NCI-H1930 (cell line): ENCODE measurements around the gene FAM25G.
"Not testable (repeated sequence)": the region's sequence is repeated elsewhere in the genome, so short reads cannot be mapped to it uniquely, and the experiment has no call there.

Experiments used
- DNase-seq, 2 experiments: peaks; one replicate each; lab custom pipeline; 2025; lab: John Stamatoyannopoulos, UW

Gene FAM25G

DNA sequence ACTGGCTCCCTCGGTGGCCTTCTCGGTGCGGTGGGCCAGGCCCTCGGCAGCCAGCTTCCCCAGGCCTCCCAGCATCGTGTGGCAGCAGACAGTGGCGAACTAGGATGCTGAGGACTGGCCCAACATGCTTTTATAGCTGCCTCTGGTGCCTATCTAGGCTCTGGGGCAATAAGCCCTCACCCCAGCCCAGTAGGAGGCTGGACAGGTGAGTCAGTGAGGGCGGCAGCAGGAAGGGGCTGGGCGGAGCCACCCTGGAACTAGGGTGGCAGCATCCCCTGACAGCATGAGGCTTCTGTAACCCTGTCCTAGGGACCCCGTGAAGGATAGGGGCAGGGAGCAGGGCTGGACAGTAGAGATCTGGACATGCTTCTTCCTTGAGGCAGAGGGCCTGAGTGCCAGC lies at the start of gene FAM25G:
Gene FAM25G (minus strand): TSS at position 101 of the 400 bp plus-strand sequence. CDS start 26 bp downstream, at position 75.
- not testable (repeated sequence) for DNase-seq

- DNase-seq: not testable (repeated sequence)
Observed at GRCh38 chr10:47536430-47536829, 44.9 kb upstream of the FAM25G start.

- not testable (repeated sequence) for DNase-seq
Observed at GRCh38 chr10:47523475-47523874, 32.0 kb upstream of the FAM25G start, which contains the start of gene AGAP9. Gene AGAP9 (minus strand): TSS chr10:47523638. CDS start chr10:47523526, 112 bp downstream.

DNA sequence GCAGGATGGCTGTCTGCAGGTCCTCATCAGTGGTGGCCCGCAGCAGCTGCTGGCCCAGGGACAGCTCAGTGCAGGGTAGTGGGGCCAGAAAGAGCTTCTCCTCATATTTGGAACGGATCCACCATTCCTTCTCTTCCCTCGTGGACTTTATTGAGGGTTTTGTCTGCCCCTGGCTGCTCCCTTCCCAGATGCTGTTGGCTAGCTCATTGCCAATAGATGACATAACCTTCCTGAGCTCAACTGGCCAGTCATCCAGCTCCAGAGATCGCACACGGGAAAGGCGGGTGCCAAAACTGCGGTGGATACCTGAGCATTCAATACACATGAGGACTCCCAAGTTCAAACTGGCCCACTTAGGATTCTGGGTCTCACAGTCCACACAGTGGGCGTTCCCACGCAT lies 10.8 kb upstream of the FAM25G start:
- not testable (repeated sequence) for DNase-seq

DNA sequence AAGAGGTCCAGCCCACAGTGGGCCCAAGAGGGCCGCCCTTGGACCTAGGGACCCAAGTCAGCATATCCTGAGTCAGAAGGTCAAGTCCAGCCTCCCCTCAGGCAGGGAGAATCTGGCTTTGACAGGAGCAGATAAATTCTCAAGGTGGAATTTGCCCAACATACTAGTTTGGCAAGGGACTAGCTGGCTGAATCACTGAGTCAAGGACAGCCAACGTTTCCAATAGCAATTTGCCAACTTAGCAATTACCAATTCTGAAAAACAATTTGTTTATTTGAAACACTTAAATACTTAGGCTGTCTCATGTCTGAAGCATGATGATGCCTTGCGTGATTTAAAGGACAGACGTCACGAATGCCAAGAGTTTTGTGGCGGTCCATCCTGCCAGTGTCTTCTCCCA lies 2.7 kb upstream of the FAM25G start:
- not testable (repeated sequence) for DNase-seq

GRCh38 chr10:47489630-47490029 lies 1.9 kb downstream of the FAM25G start:
- not testable (repeated sequence) for DNase-seq

GRCh38 chr10:47485943-47486342 lies 5.6 kb downstream of the FAM25G start:
- not testable (repeated sequence) for DNase-seq

DNA sequence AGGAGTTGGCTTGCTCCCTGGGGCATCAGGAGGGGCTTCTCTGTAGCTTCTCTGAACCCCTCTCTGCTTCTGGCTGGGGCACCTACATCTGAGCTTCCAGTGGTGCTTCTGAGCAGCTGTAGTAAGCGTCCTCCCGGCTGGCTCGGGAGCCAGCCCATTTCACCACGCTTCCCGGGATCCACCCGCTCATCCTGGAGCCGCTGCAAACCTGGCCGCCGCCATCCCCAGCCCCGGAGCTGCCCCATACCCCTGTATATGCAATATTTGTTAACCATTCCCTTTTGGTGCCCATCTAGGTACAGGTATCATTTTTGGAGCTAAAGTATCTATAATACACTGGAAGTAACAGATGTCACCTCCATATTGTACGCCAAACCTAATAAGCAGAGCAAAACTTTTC lies 6.7 kb downstream of the FAM25G start:
- not testable (repeated sequence) for DNase-seq

DNA sequence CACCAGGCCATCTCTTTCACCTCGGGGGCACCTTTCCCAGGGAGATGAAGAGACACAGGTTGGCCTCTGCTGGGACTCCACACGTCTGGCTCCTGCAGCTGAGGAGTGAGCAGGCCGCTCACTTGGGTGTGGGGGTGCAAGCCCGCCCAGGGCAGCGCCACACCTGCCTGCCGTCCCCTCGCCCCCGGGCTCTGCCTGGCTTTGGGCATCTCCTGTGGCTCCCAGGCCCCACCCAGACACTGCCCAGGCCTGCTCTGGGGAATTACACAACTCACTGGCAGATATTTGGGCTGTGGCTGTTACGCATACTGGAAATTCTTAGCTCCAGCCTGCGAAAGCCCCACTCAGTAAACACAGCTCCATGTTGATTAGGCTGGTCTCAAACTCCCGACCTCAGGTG lies 7.6 kb downstream of the FAM25G start, which contains the start of gene ANXA8:
Gene ANXA8 (minus strand): TSS at position 193 of the 400 bp plus-strand sequence. CDS start 182 bp downstream, at position 11.
- not testable (repeated sequence) for DNase-seq

DNA sequence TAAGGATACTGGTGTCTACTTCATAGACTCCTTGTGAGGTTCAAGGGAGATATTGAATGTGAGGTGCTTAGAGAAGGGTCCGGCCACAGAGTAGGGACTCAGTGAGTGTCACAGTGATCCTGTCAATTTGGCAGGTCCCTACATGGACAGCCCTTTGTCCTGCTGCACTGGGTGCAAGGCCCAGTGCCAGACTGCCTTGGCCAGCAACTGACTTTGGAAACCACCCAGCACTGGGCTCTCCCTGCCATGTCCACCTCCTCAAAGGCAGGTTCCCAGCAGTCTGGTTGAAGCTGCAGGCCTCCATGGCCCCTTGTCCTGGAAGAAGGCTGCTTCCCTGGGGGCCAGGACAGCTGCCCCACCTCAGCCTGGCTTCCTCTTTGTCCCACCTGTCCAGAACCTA lies 9.1 kb downstream of the FAM25G start:
- not testable (repeated sequence) for DNase-seq

GRCh38 chr10:47481768-47482181 lies 9.7 kb downstream of the FAM25G start:
- DNase-seq: not testable (repeated sequence)

- not testable (repeated sequence) for DNase-seq
Observed at GRCh38 chr10:47481182-47481766, 10.2 kb downstream of the FAM25G start.

GRCh38 chr10:47480133-47480532 lies 11.4 kb downstream of the FAM25G start:
- DNase-seq: not testable (repeated sequence)

GRCh38 chr10:47478114-47478513 lies 13.4 kb downstream of the FAM25G start:
- not testable (repeated sequence) for DNase-seq

DNA sequence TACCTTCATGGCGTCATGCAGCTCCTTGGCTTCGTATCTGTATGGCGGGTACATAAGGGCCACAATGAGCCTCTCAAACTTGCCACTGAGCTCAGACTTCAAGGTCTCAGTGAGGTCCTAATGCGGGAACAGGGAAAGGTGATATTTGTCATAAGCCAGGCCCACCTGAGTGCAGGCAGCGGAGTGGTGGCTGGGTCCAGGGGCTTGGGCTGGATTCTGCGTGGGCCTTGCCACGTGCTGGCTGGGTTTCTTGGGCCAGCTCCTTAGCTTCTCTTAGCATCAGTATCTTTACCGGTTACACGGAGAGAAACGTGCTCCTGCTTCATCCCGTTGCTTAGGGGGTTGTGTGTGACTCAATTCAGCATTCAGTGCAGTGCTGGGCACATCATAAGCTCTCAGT lies 14.4 kb downstream of the FAM25G start:
- DNase-seq: not testable (repeated sequence)

GRCh38 chr10:47475101-47475500 lies 16.4 kb downstream of the FAM25G start:
- not testable (repeated sequence) for DNase-seq

- DNase-seq: not testable (repeated sequence)
Observed at GRCh38 chr10:47473516-47473915, 18.0 kb downstream of the FAM25G start.

- not testable (repeated sequence) for DNase-seq
Observed at GRCh38 chr10:47472647-47473046, 18.9 kb downstream of the FAM25G start.

- not testable (repeated sequence) for DNase-seq
Observed at GRCh38 chr10:47472072-47472471, 19.4 kb downstream of the FAM25G start.

GRCh38 chr10:47468731-47469528 lies 22.6 kb downstream of the FAM25G start:
- DNase-seq: not testable (repeated sequence)

- not testable (repeated sequence) for DNase-seq
Observed at GRCh38 chr10:47467957-47468356, 23.5 kb downstream of the FAM25G start.

DNA sequence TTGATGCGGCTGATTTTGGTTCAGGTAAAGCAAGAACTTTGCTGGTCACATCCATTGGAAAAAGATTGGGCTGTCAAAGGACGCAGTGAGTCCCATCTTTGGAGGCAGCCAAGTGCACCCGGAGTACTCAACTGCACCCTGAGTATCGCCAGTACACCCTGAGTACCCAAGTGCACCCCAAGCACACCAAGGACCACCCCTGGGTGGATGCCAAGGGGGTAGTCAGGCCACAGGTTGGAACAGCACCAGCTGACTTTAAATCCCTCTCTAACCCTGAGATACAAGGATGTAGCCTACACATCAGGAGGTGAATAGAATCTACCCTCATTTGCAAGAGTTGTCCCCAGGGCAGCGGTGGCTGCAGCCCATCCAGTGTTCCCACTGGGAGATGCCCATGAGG lies 24.0 kb downstream of the FAM25G start:
- not testable (repeated sequence) for DNase-seq
